Heart left ventricle (tissue), 16 donors: ENCODE measurements around the gene ASIC2. TPM values are rescaled to one million over a fixed set of nuclear protein-coding genes. Genes with fewer than 3 reads are reported as not detected.

Source experiments
- ATAC-seq, 4 donors: fragments of 200-7000 bp; cut with Tn5 transposase; one replicate each; pipeline ENCODE4 v1.9.1; 2020 to 2022; ENCODE audit warnings: moderate library complexity in 4 of 4, mild to moderate bottlenecking in 3 of 4, moderate number of reproducible peaks in 1 of 4
- DNase-seq, 5 donors: peaks; one replicate each; pipeline ENCODE4 v3.0.0-alpha.2; 2020
- H3K27ac ChIP-seq, 12 donors: fragments of 200-600 bp; sonication (generic) in 4 of 12; one replicate each; pipeline versions ENCODE4 v1.5.0 to v1.8.0; 2016 to 2022; ENCODE audit warnings: mild to moderate bottlenecking in 2 of 12
- H3K27me3 ChIP-seq, 9 donors: fragments of 200-600 bp; sonication (generic) in 2 of 9; one replicate each; pipeline versions ENCODE4 v1.5.1 to v1.8.0; 2016 to 2022; ENCODE audit warnings: mild to moderate bottlenecking in 3 of 9
- H3K36me3 ChIP-seq, 9 donors: fragments of 200-600 bp; sonication (generic) in 2 of 9; one replicate each; pipeline versions ENCODE4 v1.5.0 to v1.8.0; 2018 to 2022; ENCODE audit warnings: mild to moderate bottlenecking in 2 of 9
- H3K4me1 ChIP-seq, 12 donors: fragments of 200-600 bp; sonication (generic) in 4 of 12; one replicate each; pipeline versions ENCODE4 v1.5.0 to v1.8.0; 2016 to 2022; ENCODE audit warnings: mild to moderate bottlenecking in 3 of 12
- H3K4me3 ChIP-seq, 12 donors: fragments of 200-600 bp; sonication (generic) in 4 of 12; one replicate each; pipeline versions ENCODE4 v1.5.0 to v1.8.0; 2017 to 2022; ENCODE audit warnings: mild to moderate bottlenecking in 9 of 12, moderate library complexity in 4 of 12
- H3K9me3 ChIP-seq, 12 donors: fragments of 200-600 bp; sonication (generic) in 4 of 12; one replicate each; pipeline versions ENCODE4 v1.5.0 to v1.8.0; 2016 to 2022; ENCODE audit warnings: mild to moderate bottlenecking in 1 of 12
- CTCF ChIP-seq, 12 donors: fragments of 200-600 bp; sonication (generic) in 4 of 12; IDR thresholded peaks; one replicate each; pipeline versions ENCODE4 v1.5.0 to v1.8.0; 2018 to 2022; ENCODE audit warnings: antibody characterized with exemption in 12 of 12, mild to moderate bottlenecking in 5 of 12
- POLR2A ChIP-seq, 2 donors: fragments of 450-650 bp; IDR thresholded peaks; one replicate each; pipeline ENCODE4 v1.6.1; 2017; ENCODE audit warnings: antibody characterized with exemption in 2 of 2, mild to moderate bottlenecking in 2 of 2, moderate library complexity in 2 of 2
- WGBS, 4 donors: extraction: QIAGEN DNeasy Blood & Tissue Kit in 2 of 4; methylation state at CpG; one replicate each; pipeline versions ENCODE4 v1.1.5 to v1.1.7; 2013 to 2018; 5-methylcytosine and 5-hydroxymethylcytosine counted together
- intact Hi-C, 10 donors: fragments of 100-400 bp; cut with DNase I; formaldehyde crosslinking; loops; one replicate each; pipeline versions ENCODE4 v1.11.1 to v1.14.2; 2022
- polyA plus RNA-seq, 2 donors: library from polyadenylated mRNA; stranded (reverse); fragments of 200-250 nt; gene quantifications; one replicate each; pipeline ENCODE4 v1.2.3, GENCODE V29; 2013
- total RNA-seq, 9 donors: library from RNA; depleted of rRNA in 2 of 9; stranded (reverse); fragments of >200 nt in 2 of 9; fragmentation: NEBNext Ultra II Directional in 3 of 9; extraction: Animal tissue kit (Norgen Biotek cat#: 25700) in 3 of 9; gene quantifications; one replicate each; pipeline versions ENCODE4 v1.1.0 to v1.2.4, GENCODE V29; 2016 to 2023
- donor health status: ischemic (EF 13 %, LVEDD 7.1; RV severe dilation, severe dysfunction).
- donor health status: healthy with polysubstance abuse.
- donor health status: DM: no; HTN: yes; CAD: no.
- donor health status: DM: no; HTN: no; CAD: no.
- donor health status: ischemic (EF 25% LVEDD 6.9; RV normal size, moderate dysfunction).
- donor health status: ischemic (EF 25% LVEDD 5.7; RV mildly dilated, moderate dysfunction).
- donor health status: healthy.
- donor health status: DM: yes; HTN: yes; CAD: no.
- donor health status: ischemic (EF 35%, LVEDD 5.7; RV mildly dilated, moderate dysfunction).
- donor health status: nonischemic (EF 11% LVEDD 7.7; RV severe dilation, severe dysfunction).
- donor health status: DM: yes; HTN: yes; CAD: no.
- donor health status: PGD.
- donor health status: ischemic (EF 29% LVEDD 5.4; RV normal size, mild dysfunction).
- donor health status: nonischemic (EF 23%, LVEDD 6.1; RV moderate dilation, normal function).

Gene ASIC2
- total and polyA plus RNA-seq, 11 donors: 1.1 TPM; not detected in 10

- intact Hi-C loops: no loop called here
- ATAC-seq: peak; percentile 42 to 72 (median 64)
Observed at GRCh38 chr17:33228548-33228947, 64.5 kb downstream of the ASIC2 start.

DNA sequence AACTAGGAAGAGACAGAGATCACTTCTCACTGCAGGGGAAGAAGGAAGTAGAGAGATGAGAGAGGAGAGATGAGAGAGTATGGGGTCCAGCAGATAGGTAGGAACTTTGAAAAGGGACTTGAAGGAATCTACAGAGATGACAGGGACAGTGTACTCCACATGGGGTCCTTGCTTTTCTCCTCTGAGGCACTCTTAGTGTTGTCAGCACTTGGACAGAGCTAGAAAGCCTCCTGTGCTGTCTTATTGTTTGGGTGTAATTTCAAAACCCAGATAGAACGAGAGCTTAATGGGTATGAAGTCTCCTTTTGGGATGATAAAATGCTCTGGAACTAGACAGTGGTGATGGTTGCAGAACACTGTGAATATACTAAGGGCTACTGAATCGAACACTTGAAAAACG is 65.2 kb downstream of the ASIC2 start:
- H3K27me3 ChIP-seq: peaks cover 0 to 3% (median 0%) of the 10 kb centered on the region in 9 donors
- ATAC-seq (no peak), DNase-seq (no peak)
- H3K4me1 ChIP-seq: peaks cover 0 to 9% (median 0%) of the 10 kb centered on the region in 12 donors
- H3K9me3 ChIP-seq: no peaks in the 10 kb centered on the region
- no peaks in the 10 kb centered on the region for H3K36me3 ChIP-seq
- no peak overlapping the region for H3K27ac ChIP-seq
- intact Hi-C loops: no loop called here
- TF ChIP-seq CTCF (IDR thresholded peaks at IDR 0.05) (no peak), POLR2A (IDR thresholded peaks at IDR 0.05) (no peak)
- H3K4me3 ChIP-seq: no peak overlapping the region
- 70 to 78% (median 76%) methylated on average over 3 of the region's 3 CpGs for WGBS, 4 donors

More at GRCh38 chr17:33228548-33228947, 64.5 kb downstream of the ASIC2 start:
- no peaks in the 10 kb centered on the region for H3K36me3 ChIP-seq
- H3K27me3 ChIP-seq: peaks cover 0 to 3% (median 0%) of the 10 kb centered on the region in 9 donors
- TF ChIP-seq POLR2A (IDR thresholded peaks at IDR 0.05) (no peak), CTCF (IDR thresholded peaks at IDR 0.05) (no peak)
- H3K9me3 ChIP-seq: no peaks in the 10 kb centered on the region
- no peak overlapping the region for H3K4me3 ChIP-seq
- H3K4me1 ChIP-seq: peaks cover 0 to 11% (median 0%) of the 10 kb centered on the region in 12 donors
- peak in 3 of 5 donors; percentile 14 to 67 (median 46) for DNase-seq
- WGBS, 4 donors: 30 to 71% (median 49%) methylated on average over 5 of the region's 5 CpGs
- no peak overlapping the region for H3K27ac ChIP-seq

- intact Hi-C loops: no loop called here
- TF ChIP-seq POLR2A (IDR thresholded peaks at IDR 0.05) (no peak), CTCF (IDR thresholded peaks at IDR 0.05) (no peak)
- no peak overlapping the region for H3K4me3 ChIP-seq
- H3K27ac ChIP-seq: no peak overlapping the region
- peaks cover 0 to 3% (median 0%) of the 10 kb centered on the region in 9 donors for H3K27me3 ChIP-seq
- no peaks in the 10 kb centered on the region for H3K36me3 ChIP-seq
- H3K9me3 ChIP-seq: no peaks in the 10 kb centered on the region
- DNase-seq (no peak), ATAC-seq (no peak)
- H3K4me1 ChIP-seq: peaks cover 0 to 9% (median 0%) of the 10 kb centered on the region in 12 donors
Observed at GRCh38 chr17:33225994-33226393, 67.1 kb downstream of the ASIC2 start.

DNA sequence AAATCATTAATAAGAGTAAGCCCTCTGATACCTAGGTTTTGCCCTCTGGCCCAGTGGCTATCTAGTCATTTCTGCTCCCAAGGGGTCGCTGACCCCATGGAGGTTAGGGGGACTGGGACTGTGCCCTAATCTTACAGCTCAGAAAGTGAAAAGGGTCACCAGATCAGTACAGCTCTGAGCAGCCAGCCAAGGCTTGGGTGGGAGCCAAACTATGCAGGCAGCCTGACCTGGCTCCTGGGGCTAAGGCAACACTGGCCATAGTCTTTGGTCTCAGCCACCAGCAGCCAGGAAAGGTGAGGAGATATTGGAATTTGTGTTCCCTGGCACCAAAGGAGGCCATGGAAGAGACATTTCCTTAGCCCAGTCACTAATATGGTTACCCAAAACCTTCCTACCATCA is 67.6 kb downstream of the ASIC2 start:
- Histone ChIP-seq H3K36me3 (no peaks in the 10 kb centered on the region), H3K27me3 (peaks cover 0 to 3% (median 0%) of the 10 kb centered on the region in 9 donors), H3K9me3 (no peaks in the 10 kb centered on the region), H3K4me3 (no peak overlapping the region), H3K4me1 (peaks cover 0 to 9% (median 0%) of the 10 kb centered on the region in 12 donors), H3K27ac (no peak overlapping the region)
- WGBS, 4 donors: 55 to 61% (median 58%) methylated on average over 1 of the region's 1 CpG
- TF ChIP-seq CTCF (IDR thresholded peaks at IDR 0.05) (no peak), POLR2A (IDR thresholded peaks at IDR 0.05) (no peak)
- DNase-seq (peak in 3 of 5 donors; percentile 16 to 47 (median 42)), ATAC-seq (no peak)
- intact Hi-C loops: no loop called here
